HL-60 (cell line): ENCODE measurements around the gene ATP8A2.

ENCODE experiments used
- GABPA ChIP-seq: IDR thresholded peaks from 2 replicates; pipeline ENCODE4 v1.6.1; 2012; ENCODE audit warnings: low read depth
- TF ChIP-seq, protein P1 (sequence below): IDR thresholded peaks from one replicate; pipeline ENCODE4 v1.5.1; 2011; ENCODE audit warnings: low read length, control low read depth, inconsistent platforms; ENCODE audit not compliant: insufficient read depth

DNA sequence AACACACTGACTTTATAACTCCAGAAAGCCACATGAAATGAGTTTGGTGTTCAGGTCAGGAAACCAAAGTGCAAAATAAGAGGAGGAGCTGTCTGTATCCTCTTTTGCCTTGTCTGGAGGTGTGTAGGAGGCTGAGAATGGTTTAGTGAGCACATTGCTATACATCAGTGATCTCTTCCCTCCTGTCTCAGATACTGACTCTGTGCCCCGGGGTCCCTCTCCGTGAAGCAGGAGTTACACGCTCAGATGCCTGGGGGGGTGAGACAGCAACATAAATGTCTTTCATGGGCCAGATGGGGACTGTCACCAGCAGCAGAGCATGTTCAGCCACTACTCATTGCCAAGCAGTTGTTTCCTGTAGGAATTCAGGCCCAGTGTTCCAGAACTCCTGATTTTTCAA, 285.4 kb downstream of the ATP8A2 start:
- TF ChIP-seq GABPA: no peak
- TF ChIP-seq, protein P1, sequence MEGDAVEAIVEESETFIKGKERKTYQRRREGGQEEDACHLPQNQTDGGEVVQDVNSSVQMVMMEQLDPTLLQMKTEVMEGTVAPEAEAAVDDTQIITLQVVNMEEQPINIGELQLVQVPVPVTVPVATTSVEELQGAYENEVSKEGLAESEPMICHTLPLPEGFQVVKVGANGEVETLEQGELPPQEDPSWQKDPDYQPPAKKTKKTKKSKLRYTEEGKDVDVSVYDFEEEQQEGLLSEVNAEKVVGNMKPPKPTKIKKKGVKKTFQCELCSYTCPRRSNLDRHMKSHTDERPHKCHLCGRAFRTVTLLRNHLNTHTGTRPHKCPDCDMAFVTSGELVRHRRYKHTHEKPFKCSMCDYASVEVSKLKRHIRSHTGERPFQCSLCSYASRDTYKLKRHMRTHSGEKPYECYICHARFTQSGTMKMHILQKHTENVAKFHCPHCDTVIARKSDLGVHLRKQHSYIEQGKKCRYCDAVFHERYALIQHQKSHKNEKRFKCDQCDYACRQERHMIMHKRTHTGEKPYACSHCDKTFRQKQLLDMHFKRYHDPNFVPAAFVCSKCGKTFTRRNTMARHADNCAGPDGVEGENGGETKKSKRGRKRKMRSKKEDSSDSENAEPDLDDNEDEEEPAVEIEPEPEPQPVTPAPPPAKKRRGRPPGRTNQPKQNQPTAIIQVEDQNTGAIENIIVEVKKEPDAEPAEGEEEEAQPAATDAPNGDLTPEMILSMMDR: no peak
